GM12878 (cell line): ENCODE measurements around the gene RPA3.

Experiments
- SIN3A ChIP-seq: IDR thresholded peaks from 2 replicates; pipeline ENCODE4 v1.6.1; 2012; ENCODE audit warnings: low read depth, low read length, improper control_type of control experiment
- ZZZ3 ChIP-seq: IDR thresholded peaks from 2 replicates; pipeline ENCODE4 v1.6.1; 2011; ENCODE audit warnings: low read depth; ENCODE audit not compliant: control insufficient read depth, insufficient read length
- TF ChIP-seq, protein P1 (sequence below): IDR thresholded peaks from 2 replicates; pipeline ENCODE4 v1.6.1; 2011; ENCODE audit warnings: low read depth, mild to moderate bottlenecking, low read length, moderate library complexity, borderline replicate concordance; ENCODE audit errors: extremely low read depth
- TF ChIP-seq, protein P2 (sequence below), 3 experiments: IDR thresholded peaks in 2 of 3; conservative IDR thresholded peaks in 1 of 3; 2 replicates each; pipeline ENCODE4 v1.5.1; 2011; ENCODE audit warnings: low read depth in 3 of 3, low read length in 3 of 3, mild to moderate bottlenecking in 3 of 3, control low read depth in 2 of 3, moderate library complexity in 2 of 3, inconsistent platforms in 1 of 3, mixed read lengths in 1 of 3; ENCODE audit not compliant: control insufficient read depth in 2 of 3, insufficient read depth in 1 of 3; ENCODE audit errors: extremely low read depth in 1 of 3

DNA sequence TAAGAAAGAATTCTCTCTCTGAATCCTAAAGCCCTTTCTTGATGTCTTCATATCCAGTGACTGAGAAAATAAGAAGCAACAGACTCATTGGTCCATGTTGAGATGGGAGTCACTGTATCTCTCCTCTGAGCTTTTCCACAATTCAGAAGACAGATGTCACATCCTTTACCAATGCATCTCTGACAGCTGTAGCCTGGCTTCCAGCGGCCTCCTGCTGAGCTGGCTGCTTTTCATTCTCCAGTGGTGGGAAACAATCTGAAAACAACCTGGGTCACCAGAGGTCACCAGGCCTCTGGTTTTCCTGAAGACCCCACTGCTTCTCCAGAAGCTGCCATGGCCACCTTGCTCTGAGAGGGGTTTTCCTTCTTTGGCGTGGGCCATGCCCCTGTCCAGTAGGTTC lies 18.3 kb upstream of the RPA3 start:
- TF ChIP-seq, protein P1, sequence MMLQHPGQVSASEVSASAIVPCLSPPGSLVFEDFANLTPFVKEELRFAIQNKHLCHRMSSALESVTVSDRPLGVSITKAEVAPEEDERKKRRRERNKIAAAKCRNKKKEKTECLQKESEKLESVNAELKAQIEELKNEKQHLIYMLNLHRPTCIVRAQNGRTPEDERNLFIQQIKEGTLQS: no peak
- TF ChIP-seq ZZZ3: no peak
- TF ChIP-seq, protein P2, sequence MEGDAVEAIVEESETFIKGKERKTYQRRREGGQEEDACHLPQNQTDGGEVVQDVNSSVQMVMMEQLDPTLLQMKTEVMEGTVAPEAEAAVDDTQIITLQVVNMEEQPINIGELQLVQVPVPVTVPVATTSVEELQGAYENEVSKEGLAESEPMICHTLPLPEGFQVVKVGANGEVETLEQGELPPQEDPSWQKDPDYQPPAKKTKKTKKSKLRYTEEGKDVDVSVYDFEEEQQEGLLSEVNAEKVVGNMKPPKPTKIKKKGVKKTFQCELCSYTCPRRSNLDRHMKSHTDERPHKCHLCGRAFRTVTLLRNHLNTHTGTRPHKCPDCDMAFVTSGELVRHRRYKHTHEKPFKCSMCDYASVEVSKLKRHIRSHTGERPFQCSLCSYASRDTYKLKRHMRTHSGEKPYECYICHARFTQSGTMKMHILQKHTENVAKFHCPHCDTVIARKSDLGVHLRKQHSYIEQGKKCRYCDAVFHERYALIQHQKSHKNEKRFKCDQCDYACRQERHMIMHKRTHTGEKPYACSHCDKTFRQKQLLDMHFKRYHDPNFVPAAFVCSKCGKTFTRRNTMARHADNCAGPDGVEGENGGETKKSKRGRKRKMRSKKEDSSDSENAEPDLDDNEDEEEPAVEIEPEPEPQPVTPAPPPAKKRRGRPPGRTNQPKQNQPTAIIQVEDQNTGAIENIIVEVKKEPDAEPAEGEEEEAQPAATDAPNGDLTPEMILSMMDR (IDR thresholded peaks at IDR 0.05 in 2 of 3, conservative IDR thresholded peaks at IDR 0.05 in 1 of 3; ENCODE audit: control insufficient read depth in 2 of 3, extremely low read depth in 1 of 3, insufficient read depth in 1 of 3, low read depth in 3 of 3, low read length in 3 of 3): no peak
- no peak for TF ChIP-seq SIN3A
